HG03060 (cell line): ENCODE measurements around the gene STXBP1.
"Not testable (repeated sequence)": the region's sequence is repeated elsewhere in the genome, so short reads cannot be mapped to it uniquely, and the experiment has no call there.

Experiments
- ATAC-seq: cut with Tn5 transposase; IDR thresholded peaks from one replicate; pipeline ENCODE4 v1.9.1; 2021; ENCODE audit warnings: low read depth, moderate number of reproducible peaks; ENCODE audit not compliant: unreplicated experiment

The STXBP1 gene

DNA sequence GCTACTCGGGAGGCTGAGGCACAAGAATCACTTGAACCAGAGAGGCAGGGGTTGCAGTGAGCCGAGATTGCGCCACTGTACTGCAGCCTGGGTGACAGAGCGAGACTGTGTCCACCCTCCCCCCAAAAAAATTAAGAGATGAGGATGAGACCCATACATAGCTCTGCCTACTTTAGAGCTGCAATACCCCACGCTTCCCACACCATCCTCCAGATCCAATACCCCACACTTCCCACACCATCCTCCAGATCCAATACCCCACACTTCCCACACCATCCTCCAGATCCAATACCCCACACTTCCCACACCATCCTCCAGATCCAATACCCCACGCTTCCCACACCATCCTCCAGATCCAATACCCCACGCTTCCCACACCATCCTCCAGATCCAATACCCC lies 34.9 kb upstream of the STXBP1 start:
- ATAC-seq, result not testable (repeated sequence)

GRCh38 chr9:127578627-127578951 lies 33.5 kb upstream of the STXBP1 start:
- ATAC-seq, result no peak

DNA sequence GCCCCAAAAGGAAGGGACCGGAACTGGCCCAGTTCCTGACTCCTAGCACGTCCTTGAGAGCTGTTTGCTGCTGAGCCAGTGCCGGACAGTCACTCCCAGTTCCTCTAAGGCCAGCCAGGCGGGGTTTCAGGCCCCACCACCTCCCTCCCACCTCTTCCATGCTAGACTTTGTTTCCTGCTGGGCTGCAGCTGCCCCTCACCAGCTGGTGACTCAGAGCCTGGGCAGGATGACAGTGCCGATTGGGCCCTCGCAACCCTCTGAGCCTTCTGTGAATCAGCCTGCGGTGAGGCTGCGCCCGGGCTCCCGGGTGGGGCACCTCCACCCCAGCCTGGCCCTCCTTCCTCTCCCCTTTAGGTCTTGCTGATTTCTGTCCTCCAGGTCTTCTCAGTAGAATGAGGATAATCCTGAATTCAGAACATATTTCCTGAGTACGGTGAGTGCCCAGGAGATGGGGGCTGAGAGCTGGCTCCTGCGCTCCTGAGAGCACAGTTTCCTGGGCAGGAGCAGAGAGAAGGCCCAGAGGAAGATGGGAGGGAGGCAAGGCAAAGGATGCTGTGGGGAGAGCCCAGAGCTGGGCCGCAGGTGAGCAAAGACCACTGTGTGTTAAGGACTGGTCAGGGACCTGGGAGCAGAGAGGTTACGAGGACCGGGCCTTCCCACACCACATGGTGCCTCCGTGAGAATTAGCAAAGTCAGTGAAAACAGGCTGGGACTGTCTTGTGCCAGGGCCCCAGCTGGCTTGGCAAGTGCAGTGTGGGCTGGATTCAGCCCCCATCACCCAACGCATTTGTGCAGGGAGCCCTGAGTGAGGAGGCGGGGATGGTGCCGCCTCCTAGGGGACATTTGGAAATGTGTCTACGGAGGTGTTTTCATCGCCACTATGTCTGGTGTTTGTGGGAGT lies 32.9 kb upstream of the STXBP1 start:
- ATAC-seq, result no peak

GRCh38 chr9:127580366-127580765 lies 31.7 kb upstream of the STXBP1 start:
- ATAC-seq, result no peak

- ATAC-seq, result no peak
Observed at GRCh38 chr9:127580879-127581475, 31.1 kb upstream of the STXBP1 start.

- not testable (repeated sequence) for ATAC-seq
Observed at GRCh38 chr9:127584474-127584805, 27.6 kb upstream of the STXBP1 start.

DNA sequence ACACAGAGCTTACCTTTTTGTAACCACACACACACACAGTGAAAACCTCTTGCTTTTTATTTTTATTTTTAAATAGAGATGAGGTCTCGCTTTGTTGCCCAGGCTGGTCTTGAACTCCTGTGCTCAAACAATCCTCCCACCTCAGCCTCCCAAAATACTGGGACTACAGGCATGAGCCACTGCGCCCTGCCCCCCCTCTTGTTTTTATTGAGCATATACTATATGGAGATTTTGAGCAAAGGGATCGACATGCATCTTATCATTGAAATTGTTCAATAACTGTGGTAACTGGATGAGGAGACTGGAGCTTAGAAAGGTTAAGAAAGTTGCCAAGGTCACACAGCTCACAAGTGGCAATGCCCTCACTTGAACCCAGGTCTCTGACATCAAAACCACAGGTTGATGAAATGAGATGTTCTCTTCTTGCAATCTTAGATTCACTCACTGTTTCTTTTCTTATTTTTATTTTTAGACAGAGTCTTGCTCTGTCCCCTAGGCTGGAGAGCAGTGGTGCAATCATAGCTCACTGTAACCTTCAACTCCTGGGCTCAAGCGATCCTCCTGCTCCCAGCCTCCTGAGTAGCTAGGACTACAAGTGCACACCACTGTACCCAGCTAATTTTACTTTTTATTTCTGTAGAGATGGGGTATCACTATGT lies 26.8 kb upstream of the STXBP1 start:
- ATAC-seq, result no peak

DNA sequence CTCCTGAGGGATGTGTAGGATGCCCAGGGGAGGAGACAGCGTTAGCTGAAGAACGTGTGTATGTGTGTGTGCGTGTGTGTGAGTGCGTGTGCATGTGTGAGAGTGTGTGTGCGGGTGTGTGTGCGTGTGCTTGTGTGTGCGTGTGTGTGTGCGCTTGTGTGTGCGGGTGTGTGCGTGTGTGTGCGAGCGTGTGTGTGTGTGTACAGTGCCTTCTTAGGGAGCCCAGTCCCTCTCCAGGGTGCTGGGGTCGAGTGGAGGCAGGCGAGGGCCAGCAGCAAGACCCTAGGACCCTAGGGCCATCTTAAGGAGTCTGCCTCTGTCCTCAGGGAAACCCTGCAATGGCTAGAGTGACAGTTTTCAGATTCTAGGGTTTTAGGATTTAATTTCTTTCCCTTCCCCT lies 26.0 kb upstream of the STXBP1 start:
- no peak for ATAC-seq

- ATAC-seq, result no peak
Observed at GRCh38 chr9:127586537-127586936, 25.5 kb upstream of the STXBP1 start.

DNA sequence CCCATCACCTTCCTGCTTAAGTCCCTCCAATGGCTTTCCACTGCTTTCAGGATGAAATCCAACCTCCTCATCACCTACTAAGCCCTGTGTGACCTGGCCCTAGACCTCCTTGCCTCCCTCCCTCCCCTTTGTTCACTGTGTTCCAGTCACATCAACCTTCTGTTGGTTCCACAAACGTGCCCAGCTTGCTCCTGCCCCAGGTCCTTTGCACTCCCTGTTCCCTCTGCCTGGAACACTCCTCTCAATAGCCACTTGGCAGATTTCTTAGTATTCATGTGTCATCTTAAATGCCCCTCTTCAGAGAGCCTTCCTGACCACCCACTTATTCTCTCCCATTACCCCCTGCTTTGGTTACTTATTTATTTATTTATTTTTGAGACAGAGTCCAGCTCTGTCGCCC lies 24.1 kb upstream of the STXBP1 start:
- ATAC-seq, result no peak

- no peak for ATAC-seq
Observed at GRCh38 chr9:127588740-127589506, 23.2 kb upstream of the STXBP1 start.

- no peak for ATAC-seq
Observed at GRCh38 chr9:127589955-127590370, 22.1 kb upstream of the STXBP1 start.

DNA sequence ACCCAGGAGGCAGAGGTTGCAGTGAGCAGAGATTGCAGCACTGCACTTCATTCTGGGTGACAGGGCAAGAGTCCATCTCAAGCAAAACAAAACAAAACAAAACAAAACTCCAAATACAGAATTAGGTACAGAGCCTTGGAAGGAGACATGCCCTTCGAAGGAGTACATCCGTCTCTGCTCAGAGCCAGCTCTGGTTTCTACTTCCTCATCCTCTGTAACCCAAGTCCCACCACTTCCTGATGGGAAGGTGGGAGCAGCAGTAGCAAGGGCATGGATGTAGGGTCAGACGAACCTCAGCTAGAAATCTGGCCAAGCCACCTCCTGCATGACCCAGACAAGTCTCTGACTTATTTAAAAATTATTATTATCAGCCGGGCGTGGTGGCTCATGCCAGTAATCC lies 16.5 kb upstream of the STXBP1 start:
- no peak for ATAC-seq

GRCh38 chr9:127598839-127599549 lies 13.1 kb upstream of the STXBP1 start:
- ATAC-seq, result no peak

GRCh38 chr9:127599550-127599891 lies 12.6 kb upstream of the STXBP1 start:
- no peak for ATAC-seq

- no peak for ATAC-seq
Observed at GRCh38 chr9:127603226-127603625, 8.9 kb upstream of the STXBP1 start.

DNA sequence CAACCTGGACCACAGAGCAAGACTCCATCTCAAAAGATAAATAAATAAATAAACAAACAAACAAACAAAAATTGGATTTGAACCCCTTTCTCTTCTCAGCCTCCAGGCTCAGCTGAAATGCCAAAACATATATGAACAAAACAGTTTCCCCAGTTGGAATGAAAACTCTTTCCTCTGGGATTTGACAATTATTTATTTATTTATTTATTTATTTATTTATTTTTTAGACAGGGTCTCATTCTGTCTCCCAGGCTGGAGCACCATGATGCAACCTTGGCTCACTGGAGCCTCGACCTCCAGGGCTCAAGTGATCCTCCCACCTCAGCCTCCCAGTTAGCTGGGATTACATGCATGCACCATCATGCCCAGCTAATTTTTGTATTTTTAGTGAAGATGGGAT lies 6.0 kb upstream of the STXBP1 start:
- ATAC-seq, result no peak

- no peak for ATAC-seq
Observed at GRCh38 chr9:127608104-127608966, 3.7 kb upstream of the STXBP1 start.

DNA sequence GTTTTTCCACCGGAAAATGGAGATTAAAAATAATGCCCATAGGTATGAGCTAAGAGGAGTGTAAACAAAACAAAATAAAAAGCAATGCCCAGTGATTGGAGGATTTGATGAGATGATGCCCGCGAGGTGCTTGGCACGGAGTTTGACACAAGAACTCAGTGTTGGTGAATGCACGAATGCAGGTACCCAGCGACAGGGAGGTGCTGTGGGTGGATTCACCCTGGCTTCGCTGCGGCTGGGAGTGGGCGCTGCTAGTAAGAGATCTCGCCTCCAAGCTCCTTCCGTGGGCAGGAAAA lies 526 bp upstream of the STXBP1 start:
- ATAC-seq, result no peak
